Activated naive CD4-positive, alpha-beta T cell treated with anti-CD3 and anti-CD28 coated beads, Interleukin-2, amount 50 U/mL, for 72 hours (primary cell): ENCODE measurements around the gene CAPS. TPM values are rescaled to one million over a fixed set of nuclear protein-coding genes. Genes with fewer than 3 reads are reported as not detected.

Experiments used
- ATAC-seq, 2 donors: fragments of 150-1000 bp; cut with Tn5 transposase; 2 replicates each; pipeline ENCODE4 v1.10.0; 2021; ENCODE audit warnings: mild to moderate bottlenecking in 2 of 2, moderate library complexity in 2 of 2
- DNase-seq, 2 donors: peaks; one replicate each; pipeline ENCODE4 v3.0.0; 2021 to 2022; ENCODE audit warnings: low spot score in 2 of 2
- H3K27ac Mint-ChIP-seq, 2 donors: one replicate each; pipeline ENCODE4 v1.8.0; 2022; ENCODE audit warnings: mild to moderate bottlenecking in 2 of 2, mixed read lengths in 2 of 2
- H3K36me3 Mint-ChIP-seq, 2 donors: one replicate each; pipeline ENCODE4 v1.8.0; 2022; ENCODE audit warnings: mixed read lengths in 2 of 2
- H3K9me3 Mint-ChIP-seq, 2 donors: one replicate each; pipeline ENCODE4 v1.8.0; 2022; ENCODE audit warnings: mixed read lengths in 2 of 2
- total RNA-seq, 2 donors: library from RNA; stranded (reverse); gene quantifications; one replicate each; pipeline ENCODE4 v1.2.3, GENCODE V29; 2022

CAPS gene
- total RNA-seq, 2 donors from 2014 or later: 5.1 to 6.0 TPM

DNA sequence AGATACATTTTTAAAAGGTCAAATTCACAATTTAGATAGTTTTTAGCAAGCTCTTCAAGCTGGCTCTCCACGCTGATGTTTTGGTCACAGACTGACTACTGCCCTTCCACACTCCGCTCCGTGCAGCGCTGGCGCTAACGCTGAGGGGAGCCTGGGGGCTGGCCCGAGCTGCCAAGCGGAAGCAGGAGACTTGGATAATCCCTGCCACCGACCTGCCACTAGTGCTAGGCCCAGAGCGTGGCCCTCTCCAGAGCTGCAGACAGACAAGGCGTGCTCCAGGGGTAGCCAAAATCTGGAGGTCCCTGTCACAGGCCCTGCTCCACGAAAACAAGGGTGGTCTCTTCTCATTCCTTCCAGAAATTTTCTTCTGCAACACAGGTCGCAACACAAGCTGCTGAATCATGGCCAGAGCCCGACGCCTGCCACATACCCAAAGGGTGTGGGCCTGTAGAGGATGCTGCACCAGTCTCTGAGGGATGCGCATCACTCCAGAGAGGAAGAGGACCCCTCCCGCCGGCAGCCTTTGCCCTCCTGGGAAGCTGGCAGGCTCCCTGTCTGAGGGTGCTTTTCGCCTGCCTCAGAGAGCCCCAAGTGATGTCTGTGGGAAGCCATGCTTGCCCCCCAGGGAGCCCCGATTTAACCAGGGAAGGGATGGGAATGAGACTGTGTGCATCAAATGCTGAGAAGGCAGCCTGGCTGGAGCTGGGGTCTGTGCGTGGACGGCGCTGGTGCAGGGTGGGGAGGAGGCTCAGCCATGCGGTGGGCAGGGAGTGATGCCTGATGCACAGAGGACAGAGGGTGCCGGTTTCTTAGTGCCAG is 21.6 kb downstream of the CAPS start:
- H3K27ac Mint-ChIP-seq: peak overlapping the region in 1 of 2 donors; percentile 85
- H3K9me3 Mint-ChIP-seq: no peaks in the 10 kb centered on the region
- peaks cover 0 to 5% of the 10 kb centered on the region in 2 donors for H3K36me3 Mint-ChIP-seq
- no peak for DNase-seq
- ATAC-seq: no peak

DNA sequence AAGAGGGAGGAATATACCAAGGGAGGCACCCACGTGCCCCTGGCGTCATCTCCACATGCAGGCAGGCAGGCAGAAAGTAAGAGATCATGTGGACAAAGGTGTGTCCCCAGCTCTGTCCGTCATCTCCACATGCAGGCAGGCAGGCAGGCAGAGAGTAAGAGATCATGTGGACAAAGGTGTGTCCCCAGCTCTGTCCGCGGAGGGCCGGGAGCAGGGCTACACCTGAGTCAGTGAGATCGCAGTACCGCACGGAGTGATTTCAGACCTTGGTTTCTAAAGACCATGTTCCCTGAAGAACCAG is 22.2 kb downstream of the CAPS start:
- DNase-seq (no peak), ATAC-seq (no peak)
- Mint-ChIP-seq H3K9me3 (no peaks in the 10 kb centered on the region), H3K36me3 (peaks cover 0 to 5% of the 10 kb centered on the region in 2 donors), H3K27ac (peak overlapping the region in 1 of 2 donors; percentile 85)

DNA sequence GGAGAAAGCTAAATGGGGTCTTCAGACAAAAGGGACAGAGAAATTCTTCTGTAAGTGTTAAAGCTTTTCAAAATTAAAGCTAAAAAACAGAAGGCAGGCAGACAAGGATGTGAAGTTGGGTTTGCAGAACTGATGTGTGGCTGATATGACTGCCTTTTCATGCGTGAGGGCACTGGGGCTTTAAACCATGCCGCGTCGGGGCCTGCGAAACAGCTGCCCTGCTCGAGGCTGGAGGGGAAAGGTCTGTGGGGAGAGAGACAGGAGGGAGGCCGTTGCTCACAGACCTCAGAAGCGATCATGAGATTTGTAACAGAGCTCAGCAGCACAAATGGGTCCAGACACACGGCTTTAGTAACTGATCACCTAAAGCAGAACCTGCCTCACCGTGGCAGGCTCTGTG is 23.5 kb downstream of the CAPS start:
- H3K27ac Mint-ChIP-seq: peak overlapping the region in 1 of 2 donors; percentile 41
- no peak for ATAC-seq
- no peak for DNase-seq
- H3K36me3 Mint-ChIP-seq: peaks cover 0 to 5% of the 10 kb centered on the region in 2 donors
- H3K9me3 Mint-ChIP-seq: no peaks in the 10 kb centered on the region

DNA sequence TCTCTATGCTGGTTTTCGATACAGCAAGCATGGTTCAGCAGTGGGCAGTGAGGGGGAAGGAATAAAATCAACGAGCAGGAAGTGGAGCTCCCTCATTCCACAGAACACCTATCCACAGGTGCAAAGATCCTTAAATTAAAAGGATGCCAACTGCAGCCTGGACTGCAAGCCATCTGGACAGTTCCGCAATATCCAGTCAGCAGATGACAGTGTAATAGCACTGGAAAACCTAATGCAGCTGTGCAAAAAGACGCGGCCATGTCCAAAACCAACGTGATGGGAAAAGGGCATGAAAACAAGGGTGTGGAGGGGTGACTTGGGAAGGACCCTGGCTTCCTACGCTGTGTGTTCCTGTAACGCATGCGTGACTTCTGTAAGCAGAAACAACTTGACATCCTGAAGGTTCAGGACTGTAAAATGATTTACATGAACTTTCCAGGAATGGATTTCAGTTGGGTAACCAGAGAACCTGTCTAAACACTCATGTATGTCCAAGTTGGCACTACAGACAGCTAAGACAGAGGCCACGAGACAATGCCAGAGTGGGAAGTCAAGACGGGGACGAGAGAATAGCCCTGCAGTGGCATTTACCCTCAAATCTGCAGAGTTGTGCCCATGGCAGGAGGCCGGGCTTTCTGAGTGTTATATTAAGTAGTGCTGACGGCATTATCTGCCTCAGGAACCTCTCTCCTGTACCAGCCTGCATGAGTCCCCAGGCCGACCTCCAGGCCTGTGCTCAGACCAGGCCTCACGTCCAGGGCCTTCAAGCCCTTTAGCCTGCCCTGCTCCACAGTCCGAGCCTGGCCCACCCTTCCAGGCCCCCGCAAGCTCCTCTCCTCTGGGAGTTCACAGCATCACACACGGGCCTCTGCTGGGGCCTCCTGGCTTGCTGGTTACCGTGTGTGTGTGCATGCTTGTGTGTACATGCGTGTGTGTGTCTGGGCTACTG is 26.5 kb downstream of the CAPS start:
- Mint-ChIP-seq H3K36me3 (peaks cover 0 to 5% of the 10 kb centered on the region in 2 donors), H3K27ac (no peak overlapping the region), H3K9me3 (no peaks in the 10 kb centered on the region)
- DNase-seq (no peak), ATAC-seq (no peak)

DNA sequence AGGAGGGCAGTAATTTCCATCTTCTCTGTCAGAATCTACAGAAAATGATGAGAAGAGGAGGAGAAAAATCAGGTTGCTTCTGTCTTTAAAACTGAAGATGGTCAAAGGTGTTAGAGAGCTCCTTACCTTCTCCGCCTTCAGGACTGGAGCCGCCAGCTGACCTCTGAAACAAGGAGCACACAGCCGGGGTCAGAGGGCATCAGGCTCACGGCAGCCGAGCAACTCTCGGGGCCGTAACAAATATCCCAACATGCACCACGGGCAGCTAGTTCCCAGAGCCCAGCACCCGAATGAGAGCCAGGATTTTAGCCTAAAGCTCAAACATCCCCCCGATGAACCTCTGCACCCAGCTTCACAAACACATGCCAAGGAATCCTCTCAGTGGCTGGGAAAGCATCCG is 27.6 kb downstream of the CAPS start:
- Mint-ChIP-seq H3K9me3 (no peaks in the 10 kb centered on the region), H3K36me3 (peaks cover 0 to 5% of the 10 kb centered on the region in 2 donors), H3K27ac (no peak overlapping the region)

DNA sequence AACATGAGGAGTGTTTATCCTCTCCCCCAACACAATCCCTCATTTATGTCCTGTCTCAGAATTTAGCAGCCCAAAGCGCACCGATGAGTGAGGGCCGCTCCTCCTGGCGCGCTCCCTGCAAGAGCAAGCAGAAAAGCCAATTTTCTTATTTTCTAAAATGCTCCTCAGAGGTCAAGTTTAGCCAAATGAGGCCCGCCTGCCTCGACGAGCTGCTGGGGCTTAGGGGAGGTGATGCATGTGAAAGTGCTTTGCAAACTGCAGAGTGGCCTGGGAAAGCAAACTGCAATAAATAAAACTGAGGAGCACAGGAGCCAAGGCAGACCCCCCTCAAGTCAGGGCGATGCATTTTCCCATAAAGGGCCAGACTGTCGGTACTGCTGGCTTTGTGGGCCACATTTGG is 29.0 kb downstream of the CAPS start:
- no peak overlapping the region for H3K27ac Mint-ChIP-seq

More for the DNA sequence above, 27.6 kb downstream of the CAPS start:
- no peak for ATAC-seq
- no peak for DNase-seq

DNA sequence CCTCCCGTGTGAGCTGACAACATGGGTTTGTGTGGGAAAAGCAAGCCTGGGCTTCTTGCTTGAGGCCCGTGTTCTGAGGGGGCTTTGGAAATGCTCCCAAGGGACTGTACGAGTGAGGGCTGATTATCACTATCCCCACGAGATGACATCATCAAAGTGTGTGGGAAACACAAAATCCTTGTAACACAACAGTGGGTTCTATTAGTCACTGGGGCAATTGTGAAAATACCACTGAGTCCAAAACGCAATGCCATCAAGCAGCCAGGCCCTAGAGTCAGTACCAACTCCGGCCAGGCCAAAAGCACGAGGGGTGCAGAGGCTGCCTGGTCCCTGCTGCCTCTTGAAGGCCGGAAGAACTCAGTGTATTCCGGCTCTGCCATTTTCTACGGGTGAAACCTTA is 29.6 kb downstream of the CAPS start:
- ATAC-seq: peak; percentile 43 to 53
- H3K36me3 Mint-ChIP-seq: no peaks in the 10 kb centered on the region
- peak overlapping the region in 1 of 2 donors; percentile 54 for H3K27ac Mint-ChIP-seq
- no peaks in the 10 kb centered on the region for H3K9me3 Mint-ChIP-seq
- no peak for DNase-seq

More for the DNA sequence above, 29.0 kb downstream of the CAPS start:
- no peaks in the 10 kb centered on the region for H3K36me3 Mint-ChIP-seq
- no peaks in the 10 kb centered on the region for H3K9me3 Mint-ChIP-seq
- ATAC-seq: no peak
- no peak for DNase-seq

DNA sequence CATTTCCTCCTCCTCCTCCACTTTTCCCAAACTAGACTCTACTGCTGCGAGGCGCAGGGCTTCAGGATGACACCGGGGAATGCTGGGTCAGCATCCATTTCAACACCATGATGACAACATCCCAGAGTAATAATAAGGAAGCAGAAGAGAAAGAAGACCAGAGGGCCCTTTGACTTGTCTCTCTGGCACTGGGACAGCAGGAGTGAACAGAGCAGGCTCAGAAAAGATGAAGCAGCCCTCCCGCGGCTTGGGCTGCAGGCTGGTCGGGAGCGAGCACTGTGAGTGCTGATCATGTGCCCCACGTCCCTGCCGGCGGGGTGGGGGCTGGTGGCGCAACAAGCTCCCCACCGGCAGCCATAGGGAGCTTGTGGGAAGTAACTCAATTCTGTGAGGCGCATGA is 33.4 kb downstream of the CAPS start:
- H3K36me3 Mint-ChIP-seq: peaks cover 19 to 21% of the 10 kb centered on the region in 2 donors
- H3K9me3 Mint-ChIP-seq: no peaks in the 10 kb centered on the region
- DNase-seq (no peak), ATAC-seq (no peak)
- peak overlapping the region; percentile 82 to 86 for H3K27ac Mint-ChIP-seq

DNA sequence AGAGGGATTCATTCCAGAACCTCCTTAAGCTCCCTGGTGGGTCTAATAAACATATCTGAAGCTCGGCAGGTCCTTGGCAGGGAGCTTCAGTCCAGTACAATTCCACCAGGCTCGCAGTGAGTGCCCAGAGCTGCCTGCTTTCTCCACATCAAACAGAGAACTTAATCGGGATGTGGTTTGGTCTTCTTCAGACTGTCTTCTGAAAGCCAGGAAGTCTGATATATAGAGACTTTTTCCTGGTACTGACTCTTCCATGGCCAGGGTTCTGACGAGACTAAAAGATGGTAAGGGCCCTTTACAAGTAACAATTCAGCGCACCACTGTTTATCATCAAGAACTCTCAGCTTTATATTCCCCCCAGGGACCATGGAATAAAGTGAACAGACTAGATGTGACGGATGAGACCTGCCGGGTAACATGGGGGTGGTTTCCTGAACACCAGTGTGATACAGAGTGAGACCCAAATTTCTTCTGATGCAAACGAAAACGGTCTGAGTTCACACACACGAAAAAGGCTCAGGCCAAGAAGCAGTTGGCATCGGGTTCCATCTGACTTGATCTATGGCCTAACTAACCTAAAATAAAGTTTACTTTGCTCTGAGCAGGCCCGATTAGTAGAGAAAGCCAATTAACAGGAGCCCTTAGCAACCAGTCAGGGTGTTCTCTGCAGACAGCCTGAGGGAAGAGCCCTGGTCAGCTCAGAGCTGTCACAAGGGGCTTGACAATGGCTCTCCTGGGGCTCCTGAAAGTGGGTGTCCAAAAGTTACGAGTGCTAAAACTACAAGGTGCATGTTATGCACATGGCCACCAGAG is 34.9 kb downstream of the CAPS start:
- Mint-ChIP-seq H3K9me3 (no peaks in the 10 kb centered on the region), H3K36me3 (peaks cover 27 to 34% of the 10 kb centered on the region in 2 donors), H3K27ac (peak overlapping the region; percentile 70 to 86)
- DNase-seq (no peak), ATAC-seq (peak; percentile 25 to 46)

DNA sequence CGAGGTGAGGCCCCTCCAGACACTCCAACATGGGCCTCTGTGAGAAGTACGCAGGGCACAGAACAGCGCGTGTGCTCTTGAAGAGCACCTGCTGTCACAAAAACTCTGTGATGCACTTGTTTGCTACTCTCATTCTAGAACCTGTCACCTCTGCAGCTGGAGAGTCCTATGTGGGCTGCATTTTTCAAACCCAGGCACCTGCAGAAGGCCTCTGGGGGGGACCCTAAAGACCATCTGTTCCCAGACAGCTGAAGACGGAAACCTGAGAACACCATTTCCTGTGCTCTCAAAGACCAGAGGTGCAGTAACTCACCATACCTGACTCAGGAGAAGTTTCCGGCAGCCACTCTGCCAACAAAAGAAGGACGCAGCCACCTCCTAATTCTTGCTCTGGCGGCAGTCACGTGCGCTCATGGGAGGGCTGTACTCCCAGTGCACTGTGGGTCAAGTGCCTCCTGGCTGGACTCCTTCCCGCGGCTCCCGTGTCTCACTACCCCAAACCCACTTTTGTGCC is 35.8 kb downstream of the CAPS start:
- Mint-ChIP-seq H3K9me3 (no peaks in the 10 kb centered on the region), H3K27ac (peak overlapping the region; percentile 70 to 86), H3K36me3 (peaks cover 27 to 41% of the 10 kb centered on the region in 2 donors)
- DNase-seq: peak in 1 of 2 donors; percentile 46
- peak; percentile 57 to 60 for ATAC-seq

DNA sequence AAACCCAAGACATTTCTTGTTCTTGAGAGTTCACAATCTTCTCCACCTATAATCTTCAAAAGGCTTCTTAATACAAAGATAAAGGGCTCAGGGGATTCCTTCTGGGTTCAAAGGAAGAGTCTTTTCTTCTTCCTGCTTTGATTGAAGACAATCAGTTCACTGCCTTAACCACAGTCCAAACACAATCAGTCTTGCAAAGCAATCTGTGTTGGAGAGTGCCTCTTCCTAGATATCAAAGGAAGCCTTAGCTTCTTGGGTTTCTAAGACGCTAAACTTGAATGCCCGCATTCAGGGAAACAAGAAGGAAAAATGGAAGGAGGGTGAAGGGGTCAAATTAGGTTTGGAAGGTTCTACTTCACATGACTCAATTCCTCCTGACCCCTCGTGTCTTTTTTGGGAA is 36.7 kb downstream of the CAPS start:
- Mint-ChIP-seq H3K36me3 (peaks cover 27 to 41% of the 10 kb centered on the region in 2 donors), H3K27ac (peak overlapping the region; percentile 70 to 86), H3K9me3 (no peaks in the 10 kb centered on the region)
- DNase-seq (no peak), ATAC-seq (no peak)

DNA sequence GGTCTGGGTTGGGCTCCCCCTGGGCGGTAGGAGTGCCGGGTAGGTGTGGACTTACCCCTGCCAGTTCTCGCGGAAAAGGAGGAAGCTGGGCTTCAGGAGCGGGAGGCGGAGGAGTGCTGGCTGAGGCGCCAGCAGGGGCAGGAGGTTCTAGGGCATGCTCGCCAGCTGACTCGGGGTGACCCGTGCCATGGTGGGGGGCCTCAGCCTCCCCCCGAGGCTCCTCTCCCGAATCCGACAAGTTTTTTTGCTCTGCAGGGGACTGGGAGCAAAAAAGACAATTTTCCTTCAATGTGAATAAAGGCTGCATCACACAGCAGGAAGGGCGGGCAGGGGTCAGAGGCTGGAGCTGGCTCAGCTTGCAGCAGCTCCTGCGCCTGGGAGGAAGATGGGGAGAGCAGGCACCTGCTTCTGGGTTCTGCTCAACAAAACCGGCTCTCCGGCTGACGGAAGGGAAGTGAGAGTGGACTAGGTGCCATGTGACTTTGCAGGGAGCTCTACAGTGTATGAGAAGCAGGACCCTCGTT is 37.3 kb downstream of the CAPS start:
- Mint-ChIP-seq H3K9me3 (no peaks in the 10 kb centered on the region), H3K36me3 (peaks cover 27 to 41% of the 10 kb centered on the region in 2 donors), H3K27ac (peak overlapping the region; percentile 74 to 86)
- no peak for DNase-seq
- no peak for ATAC-seq

DNA sequence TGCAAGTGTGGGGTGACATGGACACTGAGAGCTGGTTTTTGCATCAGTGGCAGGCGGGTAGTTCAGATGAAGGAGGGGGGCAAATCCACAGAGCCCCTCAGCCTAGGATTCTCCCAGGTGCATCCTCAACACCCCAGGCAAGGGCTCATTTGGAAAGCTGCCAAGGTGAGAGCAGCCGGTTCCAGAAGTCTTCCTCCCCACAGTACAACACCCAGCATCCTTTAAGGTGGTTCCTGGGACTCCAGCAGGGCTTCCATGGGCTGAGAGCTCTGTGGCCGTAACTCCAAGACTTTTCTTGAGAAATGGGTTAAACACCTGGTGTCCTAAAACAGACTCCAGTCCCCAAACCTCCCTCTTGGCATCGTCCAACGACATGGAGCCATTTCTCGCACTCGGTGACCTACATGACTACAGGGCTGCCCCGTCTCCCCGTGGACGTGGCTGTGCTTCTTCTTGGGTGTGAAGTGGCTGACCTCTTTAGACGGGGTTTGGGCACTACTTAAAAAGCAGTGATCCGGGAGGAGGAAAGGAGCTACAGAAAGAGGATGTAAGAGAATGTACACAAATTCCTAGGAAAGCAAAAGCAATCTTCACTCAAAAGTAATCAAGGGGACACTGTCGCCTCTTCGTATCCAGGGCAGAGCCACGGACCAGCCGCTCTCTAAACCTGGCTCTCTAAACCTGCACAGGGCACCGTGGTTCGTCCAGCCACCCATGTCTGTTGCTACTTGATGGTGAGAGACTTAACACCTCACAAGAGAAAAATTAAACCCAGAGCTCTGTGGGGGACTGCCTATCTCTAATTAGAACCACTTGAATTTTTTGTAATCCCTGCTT is 38.4 kb downstream of the CAPS start:
- peaks cover 27 to 41% of the 10 kb centered on the region in 2 donors for H3K36me3 Mint-ChIP-seq

DNA sequence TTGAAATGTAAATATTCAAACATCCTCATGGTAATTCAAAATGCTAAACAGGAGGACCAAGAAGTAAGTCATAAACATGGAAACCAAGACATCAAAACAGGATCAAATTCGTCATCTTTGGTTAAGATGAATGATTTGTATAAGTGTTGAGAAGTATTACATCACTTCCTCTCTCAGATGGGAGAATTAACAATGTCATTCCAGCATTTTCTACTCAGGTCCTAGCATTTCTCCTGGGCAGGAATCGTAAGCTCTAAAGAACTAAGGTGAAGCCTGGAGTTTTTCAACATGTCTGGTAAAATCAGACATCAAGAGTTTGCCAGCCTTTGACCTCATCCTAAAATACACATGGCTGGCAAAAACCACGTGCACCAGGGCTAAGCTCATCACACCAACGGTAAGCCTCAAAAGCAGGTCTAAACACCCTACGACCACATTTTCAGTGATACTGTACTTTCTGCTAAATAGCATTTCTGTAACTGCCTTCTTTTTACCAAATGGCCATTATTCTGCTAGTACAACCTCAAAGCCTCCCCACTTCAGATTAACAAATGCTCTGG is 39.1 kb downstream of the CAPS start:
- peaks cover 27 to 41% of the 10 kb centered on the region in 2 donors for H3K36me3 Mint-ChIP-seq
- H3K27ac Mint-ChIP-seq: peak overlapping the region; percentile 86 to 98
- H3K9me3 Mint-ChIP-seq: no peaks in the 10 kb centered on the region
- DNase-seq (no peak), ATAC-seq (peak in 1 of 2 donors; percentile 21)

More for the DNA sequence above, 38.4 kb downstream of the CAPS start:
- Mint-ChIP-seq H3K27ac (peak overlapping the region; percentile 86 to 98), H3K9me3 (no peaks in the 10 kb centered on the region)
- no peak for ATAC-seq
- DNase-seq: no peak

DNA sequence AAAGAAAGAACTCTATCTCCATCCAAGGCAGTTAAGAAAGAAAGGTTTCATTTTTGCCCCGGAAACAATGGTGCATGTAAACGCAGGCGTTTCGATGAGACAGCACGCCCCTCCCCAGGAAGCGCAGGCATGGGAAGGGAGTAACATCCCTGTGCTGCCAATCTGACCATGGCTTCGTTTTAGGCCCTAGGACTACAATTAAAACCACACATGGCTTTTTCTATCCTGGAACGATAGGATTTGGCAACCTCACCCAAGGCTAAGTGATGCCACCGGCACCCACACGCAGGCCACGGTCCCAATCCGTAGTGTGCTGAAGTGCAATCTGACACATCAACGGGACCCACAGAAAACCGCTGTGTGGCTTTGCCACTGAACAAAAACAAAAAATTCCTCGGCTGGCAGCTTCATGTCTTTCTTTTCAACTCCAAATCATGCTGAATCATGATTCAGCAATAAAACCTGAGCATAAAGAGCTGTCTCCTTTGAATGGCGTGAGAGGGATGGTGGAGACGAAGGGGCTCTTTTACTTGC is 39.7 kb downstream of the CAPS start:
- H3K9me3 Mint-ChIP-seq: no peaks in the 10 kb centered on the region
- peak overlapping the region; percentile 86 to 98 for H3K27ac Mint-ChIP-seq
- ATAC-seq (peak; percentile 51 to 67), DNase-seq (peak; percentile 26 to 71)
- H3K36me3 Mint-ChIP-seq: peaks cover 27 to 41% of the 10 kb centered on the region in 2 donors
